ENCODE data around the gene NR2F2. TPM values are rescaled to one million over a fixed set of nuclear protein-coding genes. Genes with fewer than 3 reads are reported as not detected.
A peak's percentile ranks its signal among the peaks of the same experiment; 100 is the strongest.

Gene NR2F2
- total RNA-seq, 1 donor from 2014 or later, result 32.1 TPM

- Histone ChIP-seq H3K27me3 (peaks cover 36% of the 10 kb centered on the region), H3K36me3 (no peaks in the 10 kb centered on the region), H3K4me2 (peak overlapping the region; percentile 97), H4K20me1 (ENCODE audit: low read depth) (peaks cover 7% of the 10 kb centered on the region), H2AFZ (replicated peaks) (no peak overlapping the region), H3K4me3 (peak overlapping the region; percentile 74), H3K9ac (peak overlapping the region; percentile 16), H3K9me3 (ENCODE audit: low read depth) (no peaks in the 10 kb centered on the region), H3K27ac (peak overlapping the region; percentile 40), H3K4me1 (peaks cover 54% of the 10 kb centered on the region), H3F3A (ENCODE audit: low read depth) (peaks cover 90% of the 10 kb centered on the region), H3K79me2 (ENCODE audit: low read depth) (peaks cover 74% of the 10 kb centered on the region)
- peaks cover 58% of the 10 kb centered on the region for H3K4me1 Mint-ChIP-seq
- H3K36me3 Mint-ChIP-seq, result no peaks in the 10 kb centered on the region
- DNase-seq (ENCODE audit: low spot score), result peak; percentile 60
- TF ChIP-seq EZH2 (IDR thresholded peaks at IDR 0.05), result no peak
- no peak for TF ChIP-seq CTCF (IDR thresholded peaks at IDR 0.05)
- TF ChIP-seq EZH2phosphoT487 (IDR thresholded peaks at IDR 0.05), result no peak
- peaks cover 6% of the 10 kb centered on the region for H3K27me3 Mint-ChIP-seq (ENCODE audit: insufficient read depth, low read depth)
- H3K4me3 Mint-ChIP-seq, result peak overlapping the region; percentile 98
- H3K27ac Mint-ChIP-seq, result peak overlapping the region; percentile 99
- no peaks in the 10 kb centered on the region for H3K9me3 Mint-ChIP-seq
Observed at GRCh38 chr15:96325541-96326327, 4.8 kb upstream of the NR2F2 start.

GRCh38 chr15:96326328-96327154 lies 4.0 kb upstream of the NR2F2 start:
- Histone ChIP-seq H3K36me3 (no peaks in the 10 kb centered on the region), H3K79me2 (ENCODE audit: low read depth) (peaks cover 72% of the 10 kb centered on the region), H2AFZ (replicated peaks) (no peak overlapping the region), H3K4me1 (peaks cover 47% of the 10 kb centered on the region), H3K9ac (peak overlapping the region; percentile 16), H3K9me3 (ENCODE audit: low read depth) (no peaks in the 10 kb centered on the region), H3K4me2 (peak overlapping the region; percentile 97), H3K27me3 (peaks cover 28% of the 10 kb centered on the region), H3F3A (ENCODE audit: low read depth) (peaks cover 88% of the 10 kb centered on the region), H3K27ac (peak overlapping the region; percentile 40), H3K4me3 (peak overlapping the region; percentile 74), H4K20me1 (ENCODE audit: low read depth) (peaks cover 11% of the 10 kb centered on the region)
- DNase-seq (ENCODE audit: low spot score), result peak; percentile 78
- Mint-ChIP-seq H3K4me1 (peaks cover 52% of the 10 kb centered on the region), H3K4me3 (peak overlapping the region; percentile 98), H3K27me3 (ENCODE audit: insufficient read depth, low read depth) (peaks cover 7% of the 10 kb centered on the region), H3K9me3 (peaks cover 2% of the 10 kb centered on the region), H3K36me3 (peaks cover 2% of the 10 kb centered on the region), H3K27ac (peak overlapping the region; percentile 99)
- TF ChIP-seq EZH2phosphoT487 (IDR thresholded peaks at IDR 0.05) (no peak), EZH2 (IDR thresholded peaks at IDR 0.05) (no peak), CTCF (IDR thresholded peaks at IDR 0.05) (no peak)

GRCh38 chr15:96327155-96327741 lies 3.3 kb upstream of the NR2F2 start:
- Histone ChIP-seq H3K27me3 (peaks cover 28% of the 10 kb centered on the region), H3K4me3 (peak overlapping the region; percentile 74), H3K27ac (no peak overlapping the region), H3K36me3 (no peaks in the 10 kb centered on the region), H3K79me2 (ENCODE audit: low read depth) (peaks cover 78% of the 10 kb centered on the region), H3F3A (ENCODE audit: low read depth) (peaks cover 86% of the 10 kb centered on the region), H3K4me1 (peaks cover 45% of the 10 kb centered on the region), H3K9ac (no peak overlapping the region), H3K4me2 (peak overlapping the region; percentile 97), H3K9me3 (ENCODE audit: low read depth) (no peaks in the 10 kb centered on the region), H4K20me1 (ENCODE audit: low read depth) (peaks cover 18% of the 10 kb centered on the region), H2AFZ (replicated peaks) (no peak overlapping the region)
- DNase-seq (ENCODE audit: low spot score), result peak; percentile 75
- no peak for TF ChIP-seq EZH2phosphoT487 (IDR thresholded peaks at IDR 0.05)
- peak; percentile 64 for TF ChIP-seq CTCF (IDR thresholded peaks at IDR 0.05)
- no peak for TF ChIP-seq EZH2 (IDR thresholded peaks at IDR 0.05)
- Mint-ChIP-seq H3K4me3 (peak overlapping the region; percentile 98), H3K27me3 (ENCODE audit: insufficient read depth, low read depth) (peaks cover 7% of the 10 kb centered on the region), H3K4me1 (peaks cover 51% of the 10 kb centered on the region), H3K27ac (peak overlapping the region; percentile 99), H3K36me3 (peaks cover 4% of the 10 kb centered on the region), H3K9me3 (peaks cover 2% of the 10 kb centered on the region)
